OCI-LY1 (cell line): ENCODE data around the gene PNMT.

Experiments
- H2AFZ ChIP-seq: fragments of 200-600 bp; sonication (generic), shearing (Covaris generic); 2 replicates; pipeline ENCODE4 v1.6.0; 2014; ENCODE audit warnings: antibody characterized with exemption, mild to moderate bottlenecking, low read length
- H3F3A ChIP-seq: fragments of 200-600 bp; sonication (generic), shearing (Covaris generic); 2 replicates; pipeline ENCODE4 v1.6.0; 2014; ENCODE audit warnings: mild to moderate bottlenecking, antibody characterized with exemption, low read length, moderate library complexity; ENCODE audit not compliant: insufficient read depth
- H3K27ac ChIP-seq: fragments of 200-600 bp; sonication (generic); 2 replicates; pipeline ENCODE4 v1.5.1; 2014; ENCODE audit warnings: low read length, mixed run types, mild to moderate bottlenecking, low read depth; ENCODE audit not compliant: poor library complexity, severe bottlenecking
- H3K27me3 ChIP-seq: fragments of 200-600 bp; sonication (generic); 2 replicates; pipeline ENCODE4 v1.6.0; 2014; ENCODE audit warnings: antibody characterized with exemption, mild to moderate bottlenecking, low read length, moderate library complexity; ENCODE audit not compliant: insufficient read depth
- H3K36me3 ChIP-seq: fragments of 200-600 bp; sonication (generic); 2 replicates; pipeline ENCODE4 v1.6.1; 2014; ENCODE audit warnings: mild to moderate bottlenecking, antibody characterized with exemption, low read length, moderate library complexity, mixed read lengths; ENCODE audit not compliant: insufficient read depth
- H3K4me1 ChIP-seq: fragments of 200-600 bp; sonication (generic); 2 replicates; pipeline ENCODE4 v1.5.1; 2014; ENCODE audit warnings: mild to moderate bottlenecking, low read length, moderate library complexity; ENCODE audit not compliant: insufficient read depth, severe bottlenecking
- H3K4me2 ChIP-seq: fragments of 200-600 bp; sonication (generic), shearing (Covaris generic); 2 replicates; pipeline ENCODE4 v1.6.1; 2014; ENCODE audit warnings: low read length
- H3K4me3 ChIP-seq: fragments of 200-600 bp; sonication (generic); 2 replicates; pipeline ENCODE4 v1.5.1; 2014; ENCODE audit warnings: low read length, low read depth, mild to moderate bottlenecking, mixed read lengths; ENCODE audit not compliant: poor library complexity, severe bottlenecking
- H3K79me2 ChIP-seq: fragments of 200-600 bp; shearing (Covaris generic); 2 replicates; pipeline ENCODE4 v1.6.1; 2016; ENCODE audit warnings: mixed run types, low read length, mixed read lengths; ENCODE audit not compliant: insufficient read depth
- H3K9ac ChIP-seq: fragments of 200-600 bp; sonication (generic), shearing (Covaris generic); 2 replicates; pipeline ENCODE4 v1.6.1; 2014; ENCODE audit warnings: mild to moderate bottlenecking, low read length, mixed read lengths
- H3K9me2 ChIP-seq: fragments of 200-600 bp; sonication (generic), shearing (Covaris generic); 2 replicates; pipeline ENCODE4 v1.6.1; 2014; ENCODE audit warnings: low read depth, mild to moderate bottlenecking, low read length, mixed read lengths
- H3K9me3 ChIP-seq: fragments of 200-600 bp; shearing (Covaris generic); 2 replicates; pipeline ENCODE4 v1.6.1; 2014; ENCODE audit warnings: low read length, mixed read lengths
- H4K20me1 ChIP-seq: fragments of 200-600 bp; sonication (generic), shearing (Covaris generic); 2 replicates; pipeline ENCODE4 v1.6.0; 2016; ENCODE audit warnings: mild to moderate bottlenecking, low read length; ENCODE audit not compliant: insufficient read depth
- CTCF ChIP-seq: fragments of 200-600 bp; sonication (generic), shearing (Covaris generic); IDR thresholded peaks from 2 replicates; pipeline ENCODE4 v1.5.1; 2017; ENCODE audit warnings: mild to moderate bottlenecking, antibody characterized with exemption, low read length, moderate library complexity, mixed read lengths
- EZH2 ChIP-seq: fragments of 200-600 bp; sonication (generic), shearing (Covaris generic); IDR thresholded peaks from 2 replicates; pipeline ENCODE4 v1.8.0; 2017; ENCODE audit warnings: borderline replicate concordance, mixed run types, mild to moderate bottlenecking, antibody characterized with exemption, low read length, moderate library complexity, mixed read lengths

PNMT gene

GRCh38 chr17:39674702-39675389, 6.6 kb downstream of the PNMT start:
- H3K36me3 ChIP-seq, result no peaks in the 10 kb centered on the region
- no peaks in the 10 kb centered on the region for H3K9me3 ChIP-seq
- no peaks in the 10 kb centered on the region; the same call in 1 of the 2 replicates for H3K27me3 ChIP-seq
- H3K4me1 ChIP-seq, result peaks cover 13% of the 10 kb centered on the region
- H2AFZ ChIP-seq, result no peak overlapping the region
- H3K4me2 ChIP-seq, result no peak overlapping the region
- no peaks in the 10 kb centered on the region for H4K20me1 ChIP-seq
- H3K27ac ChIP-seq, result no peak overlapping the region
- no peaks in the 10 kb centered on the region for H3K9me2 ChIP-seq
- no peaks in the 10 kb centered on the region for H3F3A ChIP-seq
- H3K9ac ChIP-seq, result no peak overlapping the region
- TF ChIP-seq CTCF, result no peak
- TF ChIP-seq EZH2, result no peak
- no peaks in the 10 kb centered on the region for H3K79me2 ChIP-seq
- H3K4me3 ChIP-seq, result no peak overlapping the region

GRCh38 chr17:39675390-39676082, 7.3 kb downstream of the PNMT start:
- TF ChIP-seq CTCF (no peak), EZH2 (no peak)
- Histone ChIP-seq H3K4me1 (peaks cover 15% of the 10 kb centered on the region), H3F3A (no peaks in the 10 kb centered on the region), H2AFZ (no peak overlapping the region), H3K36me3 (no peaks in the 10 kb centered on the region), H4K20me1 (no peaks in the 10 kb centered on the region), H3K79me2 (no peaks in the 10 kb centered on the region), H3K9me2 (no peaks in the 10 kb centered on the region), H3K9ac (no peak overlapping the region), H3K27ac (no peak overlapping the region), H3K4me2 (no peak overlapping the region), H3K4me3 (no peak overlapping the region), H3K9me3 (no peaks in the 10 kb centered on the region), H3K27me3 (no peaks in the 10 kb centered on the region; the same call in 1 of the 2 replicates)

GRCh38 chr17:39676198-39676819, 8.1 kb downstream of the PNMT start:
- H3K27ac ChIP-seq, result no peak overlapping the region
- H3K9ac ChIP-seq, result no peak overlapping the region
- H2AFZ ChIP-seq, result no peak overlapping the region
- no peak overlapping the region for H3K4me2 ChIP-seq
- peaks cover 15% of the 10 kb centered on the region for H3K4me1 ChIP-seq
- no peak overlapping the region for H3K4me3 ChIP-seq
- no peaks in the 10 kb centered on the region for H3K9me3 ChIP-seq
- no peaks in the 10 kb centered on the region for H3F3A ChIP-seq
- H3K79me2 ChIP-seq, result no peaks in the 10 kb centered on the region
- H4K20me1 ChIP-seq, result no peaks in the 10 kb centered on the region
- TF ChIP-seq EZH2 (no peak), CTCF (no peak)
- no peaks in the 10 kb centered on the region for H3K36me3 ChIP-seq
- no peaks in the 10 kb centered on the region for H3K9me2 ChIP-seq
- no peaks in the 10 kb centered on the region; the same call in 1 of the 2 replicates for H3K27me3 ChIP-seq
